ENCODE measurements around the gene AIFM3.

DNA sequence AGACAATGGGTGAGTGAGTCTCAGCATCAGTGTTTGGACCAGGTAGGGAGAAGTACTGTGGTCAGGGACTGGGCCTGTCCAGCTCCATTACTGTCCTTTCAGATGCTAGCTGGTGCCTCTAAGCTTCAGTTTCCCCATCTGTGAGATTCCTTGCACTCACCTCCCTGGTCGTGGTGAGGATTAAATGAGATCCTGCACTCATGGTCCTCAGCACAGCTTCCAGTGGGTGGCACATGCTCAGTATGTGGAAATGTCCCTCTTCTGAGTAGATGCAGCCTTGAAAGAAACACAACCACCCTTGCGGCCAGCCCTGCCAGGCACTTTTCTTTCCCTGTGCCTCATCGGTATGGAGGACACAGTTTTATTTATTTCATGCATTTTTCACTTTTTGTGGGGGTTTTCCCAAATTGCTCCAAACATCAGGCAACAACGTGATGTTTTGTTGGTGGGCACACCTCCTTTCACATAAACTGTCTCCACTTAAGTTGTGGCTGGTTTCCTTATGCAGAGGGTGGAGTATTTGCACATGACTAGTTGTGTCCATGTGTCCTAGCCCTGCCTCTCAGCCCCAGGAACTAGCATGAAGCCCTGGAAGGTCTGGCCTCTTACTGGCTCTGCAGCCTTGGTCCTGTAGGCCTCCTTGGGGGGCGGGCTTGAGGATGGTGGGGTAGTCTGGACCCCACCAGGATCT, 16.2 kb downstream of the AIFM3 start:
- TF ChIP-seq, protein P1, sequence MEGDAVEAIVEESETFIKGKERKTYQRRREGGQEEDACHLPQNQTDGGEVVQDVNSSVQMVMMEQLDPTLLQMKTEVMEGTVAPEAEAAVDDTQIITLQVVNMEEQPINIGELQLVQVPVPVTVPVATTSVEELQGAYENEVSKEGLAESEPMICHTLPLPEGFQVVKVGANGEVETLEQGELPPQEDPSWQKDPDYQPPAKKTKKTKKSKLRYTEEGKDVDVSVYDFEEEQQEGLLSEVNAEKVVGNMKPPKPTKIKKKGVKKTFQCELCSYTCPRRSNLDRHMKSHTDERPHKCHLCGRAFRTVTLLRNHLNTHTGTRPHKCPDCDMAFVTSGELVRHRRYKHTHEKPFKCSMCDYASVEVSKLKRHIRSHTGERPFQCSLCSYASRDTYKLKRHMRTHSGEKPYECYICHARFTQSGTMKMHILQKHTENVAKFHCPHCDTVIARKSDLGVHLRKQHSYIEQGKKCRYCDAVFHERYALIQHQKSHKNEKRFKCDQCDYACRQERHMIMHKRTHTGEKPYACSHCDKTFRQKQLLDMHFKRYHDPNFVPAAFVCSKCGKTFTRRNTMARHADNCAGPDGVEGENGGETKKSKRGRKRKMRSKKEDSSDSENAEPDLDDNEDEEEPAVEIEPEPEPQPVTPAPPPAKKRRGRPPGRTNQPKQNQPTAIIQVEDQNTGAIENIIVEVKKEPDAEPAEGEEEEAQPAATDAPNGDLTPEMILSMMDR (IDR thresholded peaks at IDR 0.05; ENCODE audit: low read depth, low read length): no peak
- TF ChIP-seq EZH2phosphoT487 (IDR thresholded peaks at IDR 0.05; ENCODE audit: low read depth): no peak

Measured in OCI-LY3 (cell line).